ENCODE measurements around the gene ZNF239.
"Not testable (repeated sequence)": the region's sequence is repeated elsewhere in the genome, so short reads cannot be mapped to it uniquely, and the experiment has no call there.

ZNF239 gene

GRCh38 chr10:43595739-43596298 lies 21.4 kb upstream of the ZNF239 start:
- Histone ChIP-seq H3K9ac (ENCODE audit: low read length) (peak overlapping the region; percentile 57; the same call in 1 of the 2 replicates), H3K4me1 (ENCODE audit: low read length) (peaks cover 16% of the 10 kb centered on the region), H3K27me3 (ENCODE audit: low read depth, low read length) (no peaks in the 10 kb centered on the region), H3K79me2 (ENCODE audit: low read length) (no peaks in the 10 kb centered on the region), H2AFZ (ENCODE audit: low read depth, low read length) (no peak overlapping the region; the same call in 1 of the 2 replicates), H3K36me3 (replicated peaks; ENCODE audit: low read depth, low read length) (no peaks in the 10 kb centered on the region), H3K4me2 (ENCODE audit: low read length) (peak overlapping the region; percentile 93), H4K20me1 (ENCODE audit: insufficient read depth, low read length) (no peaks in the 10 kb centered on the region), H3K4me3 (ENCODE audit: low read length) (peak overlapping the region; percentile 74), H3K9me3 (ENCODE audit: insufficient read depth, low read length) (no peaks in the 10 kb centered on the region), H3K27ac (ENCODE audit: low read length) (peak overlapping the region; percentile 19; the same call in 1 of the 2 replicates)
- no peak for TF ChIP-seq EZH2phosphoT487 (IDR thresholded peaks at IDR 0.05; ENCODE audit: low read depth)
- TF ChIP-seq CTCF (IDR thresholded peaks at IDR 0.05; ENCODE audit: low read depth, low read length), result no peak

GRCh38 chr10:43594944-43595589 lies 20.7 kb upstream of the ZNF239 start:
- Histone ChIP-seq H4K20me1 (ENCODE audit: insufficient read depth, low read length) (no peaks in the 10 kb centered on the region), H2AFZ (ENCODE audit: low read depth, low read length) (peak overlapping the region; percentile 91; the same call in 1 of the 2 replicates), H3K36me3 (replicated peaks; ENCODE audit: low read depth, low read length) (no peaks in the 10 kb centered on the region), H3K27ac (ENCODE audit: low read length) (peak overlapping the region; percentile 19; the same call in 1 of the 2 replicates), H3K27me3 (ENCODE audit: low read depth, low read length) (no peaks in the 10 kb centered on the region), H3K79me2 (ENCODE audit: low read length) (no peaks in the 10 kb centered on the region), H3K4me2 (ENCODE audit: low read length) (peak overlapping the region; percentile 93), H3K4me1 (ENCODE audit: low read length) (peaks cover 16% of the 10 kb centered on the region), H3K9me3 (ENCODE audit: insufficient read depth, low read length) (no peaks in the 10 kb centered on the region), H3K4me3 (ENCODE audit: low read length) (peak overlapping the region; percentile 74), H3K9ac (ENCODE audit: low read length) (peak overlapping the region; percentile 57)
- TF ChIP-seq CTCF (IDR thresholded peaks at IDR 0.05; ENCODE audit: low read depth, low read length) (no peak), EZH2phosphoT487 (IDR thresholded peaks at IDR 0.05; ENCODE audit: low read depth) (no peak)

- Histone ChIP-seq H3K36me3 (replicated peaks; ENCODE audit: low read depth, low read length) (no peaks in the 10 kb centered on the region), H3K4me2 (ENCODE audit: low read length) (no peak overlapping the region), H3K9ac (ENCODE audit: low read length) (no peak overlapping the region), H3K27ac (ENCODE audit: low read length) (no peak overlapping the region), H4K20me1 (ENCODE audit: insufficient read depth, low read length) (no peaks in the 10 kb centered on the region), H3K79me2 (ENCODE audit: low read length) (no peaks in the 10 kb centered on the region), H3K4me3 (ENCODE audit: low read length) (no peak overlapping the region), H2AFZ (ENCODE audit: low read depth, low read length) (no peak overlapping the region), H3K27me3 (ENCODE audit: low read depth, low read length) (no peaks in the 10 kb centered on the region), H3K4me1 (ENCODE audit: low read length) (peaks cover 16% of the 10 kb centered on the region), H3K9me3 (ENCODE audit: insufficient read depth, low read length) (no peaks in the 10 kb centered on the region)
- TF ChIP-seq EZH2phosphoT487 (IDR thresholded peaks at IDR 0.05; ENCODE audit: low read depth), result no peak
- no peak for TF ChIP-seq CTCF (IDR thresholded peaks at IDR 0.05; ENCODE audit: low read depth, low read length)
Measured at GRCh38 chr10:43591303-43591904, 17.0 kb upstream of the ZNF239 start.

- not testable (repeated sequence) for H3K4me2 ChIP-seq (ENCODE audit: low read length); H3K4me3 ChIP-seq (ENCODE audit: low read length); H3K9me3 ChIP-seq (ENCODE audit: insufficient read depth, low read length); H3K79me2 ChIP-seq (ENCODE audit: low read length); H3K27ac ChIP-seq (ENCODE audit: low read length); H3K36me3 ChIP-seq (replicated peaks; ENCODE audit: low read depth, low read length); H3K9ac ChIP-seq (ENCODE audit: low read length); H2AFZ ChIP-seq (ENCODE audit: low read depth, low read length); H3K4me1 ChIP-seq (ENCODE audit: low read length); H4K20me1 ChIP-seq (ENCODE audit: insufficient read depth, low read length); H3K27me3 ChIP-seq (ENCODE audit: low read depth, low read length)
Measured at GRCh38 chr10:43586730-43587115, 12.3 kb upstream of the ZNF239 start.
